GM12878 (cell line): ENCODE data around the gene TUBB. TPM values are rescaled to one million over a fixed set of nuclear protein-coding genes. Genes with fewer than 3 reads are reported as not detected.

Experiments
- ATAC-seq: fragments of 200-7000 bp; cut with Tn5 transposase; 3 replicates; pipeline ENCODE4 v1.9.1; 2020; ENCODE audit warnings: mild to moderate bottlenecking, moderate library complexity
- BruUV-seq: library from RNA; stranded (reverse); fragments of 400-500 nt; replicated peaks from 2 replicates; lab custom pipeline; 2021; lab: Mats Ljungman, UMichigan
- CTCF ChIA-PET: fragments of 300-600 bp; sonication (Branson Sonifier 250); formaldehyde crosslinking; extraction: SDS; loops from one replicate; lab custom pipeline; 2021; ENCODE audit warnings: inconsistent platforms; lab: Yijun Ruan, JAX
- POLR2A ChIA-PET: fragments of 350-600 bp; formaldehyde crosslinking; extraction: SDS; loops from one replicate; lab custom pipeline; 2021; ENCODE audit warnings: inconsistent platforms; lab: Charles Lee
- RAD21 ChIA-PET: fragments of 300-600 bp; sonication (Branson Sonifier 250); formaldehyde crosslinking; loops from one replicate; lab custom pipeline; 2023; ENCODE audit warnings: antibody characterized with exemption; ENCODE audit not compliant: unreplicated experiment; lab: Charles Lee
- SMC1A ChIA-PET: fragments of 300-600 bp; sonication (Branson Sonifier 250); formaldehyde crosslinking; loops from one replicate; lab custom pipeline; 2023; ENCODE audit not compliant: unreplicated experiment, uncharacterized antibody; lab: Charles Lee
- DNase-seq: peaks from one replicate; pipeline ENCODE4 v3.0.0-alpha.2; 2011; ENCODE audit warnings: low read depth, low spot score
- FAIRE-seq: peaks from 3 replicates; lab custom pipeline; 2011; peaks lifted over from hg19 to GRCh38; lab: Jason Lieb, UNC
- H2AFZ ChIP-seq: 2 replicates; pipeline ENCODE4 v1.6.0; 2011; ENCODE audit warnings: low read depth, low read length, control low read depth; ENCODE audit not compliant: control insufficient read depth
- H3K27ac ChIP-seq: 2 replicates; pipeline ENCODE4 v1.5.1; 2011; ENCODE audit warnings: control low read depth; ENCODE audit not compliant: control insufficient read depth, insufficient read depth
- H3K27me3 ChIP-seq, 2 experiments: replicated peaks in 1 of 2; 2 replicates each; pipeline versions ENCODE4 v1.6.0 to v1.6.1; 2011; ENCODE audit warnings: low read length in 1 of 2; ENCODE audit not compliant: control insufficient read depth in 2 of 2, insufficient read depth in 2 of 2
- H3K36me3 ChIP-seq, 2 experiments: 2 replicates each; pipeline ENCODE4 v1.5.1; 2011; ENCODE audit warnings: low read length in 1 of 2; ENCODE audit not compliant: control insufficient read depth in 2 of 2, insufficient read depth in 2 of 2
- H3K4me1 ChIP-seq: 2 replicates; pipeline ENCODE4 v1.6.1; 2011; ENCODE audit warnings: mild to moderate bottlenecking, low read length, moderate library complexity, mixed read lengths; ENCODE audit not compliant: control insufficient read depth, insufficient read depth
- H3K4me2 ChIP-seq: 2 replicates; pipeline ENCODE4 v1.6.0; 2011; ENCODE audit warnings: control low read depth; ENCODE audit not compliant: control insufficient read depth, insufficient read depth
- H3K4me3 ChIP-seq: fragments of 200-600 bp; sonication (generic); 2 replicates; pipeline ENCODE4 v1.5.1; 2016
- H3K79me2 ChIP-seq: 2 replicates; pipeline ENCODE4 v1.6.0; 2011; ENCODE audit warnings: low read length; ENCODE audit not compliant: control insufficient read depth, insufficient read depth
- H3K9ac ChIP-seq: 2 replicates; pipeline ENCODE4 v1.8.0; 2011; ENCODE audit warnings: low read length, control low read depth, mixed read lengths; ENCODE audit not compliant: control insufficient read depth, insufficient read depth
- H3K9me3 ChIP-seq: replicated peaks from 3 replicates; pipeline ENCODE4 v1.5.1; 2011; ENCODE audit warnings: mild to moderate bottlenecking, low read length; ENCODE audit not compliant: control insufficient read depth, insufficient read depth
- H4K20me1 ChIP-seq: 2 replicates; pipeline ENCODE4 v1.6.0; 2011; ENCODE audit not compliant: control insufficient read depth, insufficient read depth
- BMI1 ChIP-seq: fragments of 450-650 bp; IDR thresholded peaks from 2 replicates; pipeline ENCODE4 v1.6.1; 2016; ENCODE audit warnings: mild to moderate bottlenecking, moderate library complexity, borderline replicate concordance
- EZH2 ChIP-seq: IDR thresholded peaks from 2 replicates; pipeline ENCODE4 v1.6.1; 2012; ENCODE audit warnings: low read depth, mild to moderate bottlenecking, control low read depth, inconsistent platforms, low read length, borderline replicate concordance; ENCODE audit not compliant: control insufficient read depth
- FOXM1 ChIP-seq: IDR thresholded peaks from 2 replicates; pipeline ENCODE4 v1.6.1; 2012; ENCODE audit warnings: low read depth, mild to moderate bottlenecking, inconsistent platforms, low read length, moderate library complexity
- HCFC1 ChIP-seq: fragments of 150-350 bp; IDR thresholded peaks from 2 replicates; pipeline ENCODE4 v1.6.1; 2014; ENCODE audit warnings: low read length
- HSF1 ChIP-seq: fragments of 150-350 bp; IDR thresholded peaks from 2 replicates; pipeline ENCODE4 v1.6.1; 2014; ENCODE audit warnings: mild to moderate bottlenecking, low read depth, low read length
- MTA2 ChIP-seq: fragments of 450-650 bp; IDR thresholded peaks from 2 replicates; pipeline ENCODE4 v1.6.1; 2016; ENCODE audit warnings: low read depth, mild to moderate bottlenecking, moderate library complexity
- NR2F1 ChIP-seq: fragments of 450-650 bp; conservative IDR thresholded peaks from 2 replicates; pipeline ENCODE4 v1.6.1; 2017; ENCODE audit warnings: mild to moderate bottlenecking
- PAX8 ChIP-seq: fragments of 450-650 bp; IDR thresholded peaks from 2 replicates; pipeline ENCODE4 v1.6.1; 2017; ENCODE audit warnings: mild to moderate bottlenecking, moderate library complexity
- PML ChIP-seq: IDR thresholded peaks from 2 replicates; pipeline ENCODE4 v1.6.1; 2012; ENCODE audit warnings: low read length, inconsistent platforms
- POLR2A ChIP-seq: IDR thresholded peaks from 2 replicates; pipeline ENCODE4 v1.6.1; 2011; ENCODE audit warnings: low read depth, mild to moderate bottlenecking, low read length
- SIX5 ChIP-seq: IDR thresholded peaks from 2 replicates; pipeline ENCODE4 v1.6.1; 2011; ENCODE audit warnings: mild to moderate bottlenecking, low read depth, low read length, moderate library complexity; ENCODE audit not compliant: severe bottlenecking
- SMAD5 ChIP-seq: IDR thresholded peaks from 2 replicates; pipeline ENCODE4 v1.6.1; 2016; ENCODE audit warnings: antibody characterized with exemption, low read depth
- SMC3 ChIP-seq: IDR thresholded peaks from 2 replicates; pipeline ENCODE4 v1.6.1; 2011; ENCODE audit warnings: low read length, improper control_type of control experiment, borderline replicate concordance
- SPI1 ChIP-seq: IDR thresholded peaks from 2 replicates; pipeline ENCODE4 v1.6.1; 2011; ENCODE audit warnings: low read depth, mild to moderate bottlenecking, low read length, moderate library complexity, borderline replicate concordance; ENCODE audit not compliant: insufficient read depth
- TCF12 ChIP-seq: IDR thresholded peaks from 2 replicates; pipeline ENCODE4 v1.6.1; 2011; ENCODE audit warnings: low read depth, mild to moderate bottlenecking, low read length
- WRNIP1 ChIP-seq: IDR thresholded peaks from 2 replicates; pipeline ENCODE4 v1.6.1; 2011; ENCODE audit warnings: low read depth, low read length, improper control_type of control experiment, borderline replicate concordance
- ZBTB33 ChIP-seq: fragments of 450-650 bp; IDR thresholded peaks from 2 replicates; pipeline ENCODE4 v1.6.1; 2017; ENCODE audit warnings: mild to moderate bottlenecking
- ZNF622 ChIP-seq: fragments of 450-650 bp; IDR thresholded peaks from 2 replicates; pipeline ENCODE4 v1.6.1; 2017; ENCODE audit warnings: mild to moderate bottlenecking, inconsistent platforms
- ZNF687 ChIP-seq: fragments of 450-650 bp; IDR thresholded peaks from 2 replicates; pipeline ENCODE4 v1.6.1; 2017; ENCODE audit warnings: mild to moderate bottlenecking, moderate library complexity
- WGBS: methylation state at CpG from one replicate; pipeline ENCODE4 v1.1.6; 2016; ENCODE audit warnings: low lambda C conversion rate; ENCODE audit not compliant: insufficient replicate concordance, insufficient coverage; ENCODE audit errors: missing lambda C conversion rate; 5-methylcytosine and 5-hydroxymethylcytosine counted together
- in situ Hi-C: fragments of 300-500 bp; cut with MboI; formaldehyde crosslinking; loops from 9 replicates; pipeline ENCODE4 v1.14.3; 2018; ENCODE audit warnings: mixed read lengths
- intact Hi-C: fragments of 100-400 bp; cut with micrococcal nuclease; formaldehyde crosslinking; loops from one replicate; pipeline ENCODE4 v1.14.2; 2022; ENCODE audit not compliant: unreplicated experiment
- polyA plus RNA-seq, 11 experiments: library from polyadenylated mRNA; depleted of rRNA in 4 of 11; unstranded in 6 of 11; stranded (reverse) in 5 of 11; fragments of >200 nt; fragmentation: Nextera tagmentation in 4 of 11; fragmentation: Illumina TruSeq in 1 of 11; extraction: Ambion mirVana in 4 of 11; extraction: Trizol in 1 of 11; gene quantifications; 1 replicate in 1 of 11; 2 replicates in 10 of 11; pipeline versions ENCODE4 v1.2.1 to v1.2.3, GENCODE V29; 2011 to 2016; ENCODE audit warnings: inconsistent platforms in 2 of 11, missing spikeins in 2 of 11, low read depth in 1 of 11
- total RNA-seq, 4 experiments: library from RNA; depleted of rRNA in 3 of 4; stranded (reverse); fragments of >200 nt in 3 of 4; fragmentation: Illumina TruSeq in 1 of 4; extraction: Trizol in 1 of 4; gene quantifications; 2 replicates each; pipeline versions ENCODE4 v1.2.1 to v1.2.3, GENCODE V29; 2013 to 2021

TUBB gene
- total and polyA plus RNA-seq, 10 of the 15 experiments (the other 5 are each of a cell fraction or from before 2014, with no cell fraction given) = 1,039 to 3,052 (median 1,656) TPM

- Histone ChIP-seq H3K27me3 (no peaks in the 10 kb centered on the region), H3K36me3 (peaks cover 6 to 7% of the 10 kb centered on the region in 2 experiments; a peak in 3 of 4 replicates), H2AFZ (no peak overlapping the region), H4K20me1 (no peaks in the 10 kb centered on the region), H3K4me2 (no peak overlapping the region), H3K9ac (no peak overlapping the region), H3K9me3 (no peaks in the 10 kb centered on the region), H3K79me2 (peaks cover 29% of the 10 kb centered on the region), H3K4me1 (peaks cover 26% of the 10 kb centered on the region), H3K27ac (no peak overlapping the region), H3K4me3 (no peak overlapping the region)
- RAD21 ChIA-PET = interaction anchor here (8.8 kb wide), 1 partner anchor 24 kb away, joined by 114 read pairs; the partner anchor contains the start of gene NRM
- WGBS = 90% methylated on average over 1 of the region's 1 CpG
- intact Hi-C loops (no loop called here), in situ Hi-C loops (no loop called here)
- no peak for ATAC-seq
- no peak for FAIRE-seq
- CTCF ChIA-PET = interaction anchor here (22.7 kb wide), 1 partner anchor 33 kb away, joined by 487 read pairs; no protein-coding TSS in a partner anchor
- DNase-seq = no peak
- POLR2A ChIA-PET = interaction anchor here (0.6 to 11.6 kb wide), 3 partner anchors 24 to 62 kb away, joined by 3 to 200 read pairs (median 167); partner anchors contain the start of gene NRM
- BruUV-seq = no TSS peak
- SMC1A ChIA-PET = interaction anchor here (1.0 to 6.8 kb wide), 3 partner anchors 13 to 32 kb away, joined by 3 to 73 read pairs (median 3); partner anchors contain the start of gene NRM
- TF ChIP-seq POLR2A = no peak
- TF ChIP-seq HCFC1 = no peak
- no peak for TF ChIP-seq SMAD5
- no peak for TF ChIP-seq ZNF622
- no peak for TF ChIP-seq ZBTB33
- TF ChIP-seq WRNIP1 = no peak
- no peak for TF ChIP-seq BMI1
- no peak for TF ChIP-seq EZH2
- no peak for TF ChIP-seq SIX5
- TF ChIP-seq MTA2 = no peak
- TF ChIP-seq FOXM1 = no peak
- no peak for TF ChIP-seq SMC3
- no peak for TF ChIP-seq TCF12
- no peak for TF ChIP-seq ZNF687
- TF ChIP-seq SPI1 = no peak
- TF ChIP-seq PML = no peak
- no peak for TF ChIP-seq NR2F1
- no peak for TF ChIP-seq HSF1
- TF ChIP-seq PAX8 = no peak
Measured at GRCh38 chr6:30714263-30714662, 5.9 kb upstream of the TUBB start.
